A673 (cell line): Measurements from ENCODE around the gene SPEF2.

Experiments used
- CTCF ChIP-seq: fragments of 300-800, 200-600 bp; sonication (generic); conservative IDR thresholded peaks from 2 replicates; pipeline ENCODE4 v1.5.1; 2017; ENCODE audit warnings: low read depth, mild to moderate bottlenecking, antibody characterized with exemption, low read length, moderate library complexity, mixed read lengths
- EZH2 ChIP-seq: fragments of 200-600 bp; sonication (generic); IDR thresholded peaks from 2 replicates; pipeline ENCODE4 v1.6.1; 2017; ENCODE audit warnings: borderline replicate concordance, low read depth, mild to moderate bottlenecking, mixed read lengths, antibody characterized with exemption, low read length; ENCODE audit not compliant: poor library complexity, severe bottlenecking

- no peak for TF ChIP-seq CTCF
- no peak for TF ChIP-seq EZH2
Observed at GRCh38 chr5:35849860-35850259, 232.2 kb downstream of the SPEF2 start.
